ENCODE measurements around the gene SFTA2. TPM values are rescaled to one million over a fixed set of nuclear protein-coding genes. Genes with fewer than 3 reads are reported as not detected.
A peak's percentile ranks its signal among the peaks of the same experiment; 100 is the strongest.

Gene SFTA2
- polyA plus RNA-seq (2011; rRNA removed) = not detected in 2 replicates
- polyA plus RNA-seq (2012; cell fraction: cytosol; rRNA removed) = not detected in 2 replicates
- polyA plus RNA-seq (2012; cell fraction: nucleus; rRNA removed) = not detected in 2 replicates
- not detected in 3 replicates for polyA plus RNA-seq (2017; fragmentation: RNase III; extraction: RNeasy Plus Mini Kit Qiagen cat#74134 plus additional on column Dnase treatment)
- not detected in 2 replicates for polyA minus RNA-seq (2011; rRNA and poly(A)+ RNA removed)

DNA sequence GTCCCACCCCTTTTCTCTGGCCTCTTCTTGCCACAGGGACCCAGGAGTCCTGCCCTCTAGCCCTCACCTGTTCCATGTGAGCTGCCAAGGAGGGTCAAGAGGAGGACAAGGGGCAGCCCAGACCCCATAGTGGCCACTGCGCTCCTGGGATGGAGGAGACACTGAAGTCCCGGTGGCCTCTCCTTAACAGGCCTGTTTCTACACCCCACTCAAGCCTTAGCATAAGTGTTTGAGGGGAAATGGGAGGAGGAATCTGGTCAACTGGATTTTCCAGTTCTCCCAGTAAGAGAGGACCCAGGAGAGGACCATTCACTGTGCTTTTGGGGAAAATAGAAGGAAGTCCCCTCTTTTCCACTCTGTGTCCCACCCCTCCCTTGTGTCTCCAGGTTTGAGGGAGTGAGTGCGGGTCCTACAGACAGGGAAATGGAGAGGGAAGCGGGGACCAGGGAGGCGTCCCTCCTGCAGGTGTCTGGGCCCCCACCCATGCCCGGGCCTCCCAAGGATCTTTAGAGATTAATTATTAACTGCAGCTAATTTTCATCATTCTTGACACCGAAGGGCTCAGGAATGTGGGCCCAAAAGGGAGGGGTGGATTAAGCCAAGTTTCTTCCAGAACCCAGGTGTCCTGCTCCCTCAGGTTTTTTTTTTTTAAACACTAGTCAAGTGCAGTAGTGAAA is at the start of gene SFTA2:
TSS of gene SFTA2 (minus strand) at position 202 of the 677 bp plus-strand sequence. CDS start at position 128, 74 bp downstream.
- ChIA-PET POLR2A (interaction anchor here (0.6 kb wide), 1 partner anchor 205 kb away, joined by 3 read pairs; no protein-coding TSS in a partner anchor), CTCF (interaction anchor here (1.1 to 2.5 kb wide), 3 partner anchors 10 to 148 kb away, joined by 3 to 8 read pairs (median 4); no protein-coding TSS in a partner anchor)
- H3K9me3 ChIP-seq = peaks cover 13% of the 10 kb centered on the region
- H3K4me3 ChIP-seq = no peak within 1 kb of the TSS
- H3K27ac ChIP-seq = peak within 1 kb of the TSS; percentile 38 to 46; a peak in 3 of 6 replicates
- ATAC-seq (no peak), DNase-seq (ENCODE audit: low read depth in 1 of 2, low spot score in 1 of 2) (no peak), FAIRE-seq (no peak)
- TF ChIP-seq, protein P1, sequence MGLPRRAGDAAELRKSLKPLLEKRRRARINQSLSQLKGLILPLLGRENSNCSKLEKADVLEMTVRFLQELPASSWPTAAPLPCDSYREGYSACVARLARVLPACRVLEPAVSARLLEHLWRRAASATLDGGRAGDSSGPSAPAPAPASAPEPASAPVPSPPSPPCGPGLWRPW (IDR thresholded peaks at IDR 0.05) = no peak
- TF ChIP-seq ZNF302 (CRISPR knock-in tag; IDR thresholded peaks at IDR 0.05) = no peak
- no peak for TF ChIP-seq CBX8 (IDR thresholded peaks at IDR 0.05)
- no peak for TF ChIP-seq FOSL2 (IDR thresholded peaks at IDR 0.05)
- no peak for TF ChIP-seq FOSL2 (CRISPR knock-in tag; IDR thresholded peaks at IDR 0.05)
- peaks cover 12% of the 10 kb centered on the region for H3K4me1 ChIP-seq
- H3K4me2 ChIP-seq = peak within 1 kb of the TSS; percentile 30; the same call in 1 of the 3 replicates
- 58% methylated on average over 7 of the region's 7 CpGs for WGBS (ENCODE audit: missing lambda C conversion rate)

DNA sequence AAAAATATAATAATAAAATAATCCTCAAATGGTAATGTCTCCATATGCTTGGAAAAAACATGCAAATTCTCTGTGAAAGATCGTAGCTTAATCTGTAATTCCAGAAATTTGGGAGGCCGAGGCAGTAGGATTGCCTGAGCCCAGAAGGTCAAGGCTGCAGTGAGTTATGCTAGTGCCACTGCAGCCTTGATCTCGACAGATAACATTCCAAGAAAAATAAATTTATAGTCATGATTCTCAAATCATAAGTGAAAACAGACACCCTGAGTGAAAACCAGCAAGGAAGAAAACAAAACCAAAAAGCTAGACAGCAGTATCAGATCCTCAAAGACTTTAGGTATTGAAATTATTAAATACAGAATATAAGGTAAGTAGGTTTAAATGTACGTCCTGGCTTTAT is 47.7 kb upstream of the SFTA2 start:
- no peak for TF ChIP-seq HDAC2 (IDR thresholded peaks at IDR 0.05)
- no peak for TF ChIP-seq HOXB13 (CRISPR knock-in tag; IDR thresholded peaks at IDR 0.05; ENCODE audit: low read depth)
- no peak for TF ChIP-seq CHD4 (IDR thresholded peaks at IDR 0.05; ENCODE audit: borderline replicate concordance)
- no peak for TF ChIP-seq CTCF (IDR thresholded peaks at IDR 0.05)
- no peak for TF ChIP-seq NPAS2 (CRISPR knock-in tag; IDR thresholded peaks at IDR 0.05; ENCODE audit: borderline replicate concordance)
- no peak for TF ChIP-seq RFX5 (IDR thresholded peaks at IDR 0.05)
- no peak for TF ChIP-seq KDM5A (IDR thresholded peaks at IDR 0.05)
- TF ChIP-seq JUNB (IDR thresholded peaks at IDR 0.05) = no peak
- no peak for TF ChIP-seq PBX3 (IDR thresholded peaks at IDR 0.05)
- TF ChIP-seq, protein P2, sequence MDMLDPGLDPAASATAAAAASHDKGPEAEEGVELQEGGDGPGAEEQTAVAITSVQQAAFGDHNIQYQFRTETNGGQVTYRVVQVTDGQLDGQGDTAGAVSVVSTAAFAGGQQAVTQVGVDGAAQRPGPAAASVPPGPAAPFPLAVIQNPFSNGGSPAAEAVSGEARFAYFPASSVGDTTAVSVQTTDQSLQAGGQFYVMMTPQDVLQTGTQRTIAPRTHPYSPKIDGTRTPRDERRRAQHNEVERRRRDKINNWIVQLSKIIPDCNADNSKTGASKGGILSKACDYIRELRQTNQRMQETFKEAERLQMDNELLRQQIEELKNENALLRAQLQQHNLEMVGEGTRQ (IDR thresholded peaks at IDR 0.05) = no peak
- ChIA-PET POLR2A (no interaction called here), CTCF (no interaction called here)
- Histone ChIP-seq H3K4me3 (no peak overlapping the region), H3K4me2 (no peak overlapping the region), H3K4me1 (no peaks in the 10 kb centered on the region), H3K9me3 (no peaks in the 10 kb centered on the region), H3K27ac (no peak overlapping the region)
- WGBS (ENCODE audit: missing lambda C conversion rate) = 26% methylated on average over 4 of the region's 4 CpGs
- no peak for FAIRE-seq
- ATAC-seq = no peak
- DNase-seq (ENCODE audit: low read depth in 1 of 2, low spot score in 1 of 2) = no peak

DNA sequence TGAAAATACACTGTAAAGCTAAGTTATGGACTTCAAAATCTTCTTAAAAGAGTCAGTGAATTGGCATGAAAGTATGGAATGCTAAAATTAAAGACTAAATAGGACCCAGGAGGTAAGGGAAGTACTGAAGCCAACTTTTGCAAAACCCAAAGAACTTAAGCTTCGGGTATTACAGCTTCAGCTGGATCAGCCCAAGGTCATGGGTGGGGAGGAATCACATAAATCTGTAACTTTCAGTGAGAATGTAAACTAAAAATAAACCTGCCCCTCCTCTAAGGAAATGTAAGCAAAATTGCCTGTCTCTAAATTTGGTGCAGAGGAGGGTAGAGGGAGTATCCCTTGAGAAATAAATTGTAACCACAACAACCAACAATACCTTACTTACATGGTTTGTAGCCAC is 47.2 kb upstream of the SFTA2 start:
- Histone ChIP-seq H3K27ac (no peak overlapping the region), H3K4me2 (no peak overlapping the region), H3K4me1 (no peaks in the 10 kb centered on the region), H3K9me3 (no peaks in the 10 kb centered on the region), H3K4me3 (no peak overlapping the region)
- WGBS (ENCODE audit: missing lambda C conversion rate) = 22% methylated on average over 1 of the region's 1 CpG
- POLR2A ChIA-PET = interaction anchor here (0.9 kb wide), 1 partner anchor 36 kb away, joined by 3 read pairs; no protein-coding TSS in a partner anchor
- FAIRE-seq (no peak), DNase-seq (ENCODE audit: low read depth in 1 of 2, low spot score in 1 of 2) (no peak), ATAC-seq (no peak)
- CTCF ChIA-PET = no interaction called here
- TF ChIP-seq CBX2 (IDR thresholded peaks at IDR 0.05; ENCODE audit: borderline replicate concordance, low read depth) (no peak), MAX (IDR thresholded peaks at IDR 0.05) (no peak), ZNF302 (CRISPR knock-in tag; IDR thresholded peaks at IDR 0.05) (no peak), ESRRA (IDR thresholded peaks at IDR 0.05; ENCODE audit: borderline replicate concordance, low read length) (no peak), MAFK (IDR thresholded peaks at IDR 0.05; ENCODE audit: partially characterized antibody) (no peak), KDM1A (IDR thresholded peaks at IDR 0.05; ENCODE audit: low read depth) (no peak), FOSB (CRISPR knock-in tag; IDR thresholded peaks at IDR 0.05) (no peak), RARB (CRISPR knock-in tag; IDR thresholded peaks at IDR 0.05) (no peak), HOXA7 (CRISPR knock-in tag; IDR thresholded peaks at IDR 0.05) (no peak), TP53 (CRISPR knock-in tag; IDR thresholded peaks at IDR 0.05) (no peak), FOXS1 (CRISPR knock-in tag; IDR thresholded peaks at IDR 0.05) (no peak), RNF2 (IDR thresholded peaks at IDR 0.05; ENCODE audit: borderline replicate concordance, low read depth) (no peak)
- TF ChIP-seq, protein P3, sequence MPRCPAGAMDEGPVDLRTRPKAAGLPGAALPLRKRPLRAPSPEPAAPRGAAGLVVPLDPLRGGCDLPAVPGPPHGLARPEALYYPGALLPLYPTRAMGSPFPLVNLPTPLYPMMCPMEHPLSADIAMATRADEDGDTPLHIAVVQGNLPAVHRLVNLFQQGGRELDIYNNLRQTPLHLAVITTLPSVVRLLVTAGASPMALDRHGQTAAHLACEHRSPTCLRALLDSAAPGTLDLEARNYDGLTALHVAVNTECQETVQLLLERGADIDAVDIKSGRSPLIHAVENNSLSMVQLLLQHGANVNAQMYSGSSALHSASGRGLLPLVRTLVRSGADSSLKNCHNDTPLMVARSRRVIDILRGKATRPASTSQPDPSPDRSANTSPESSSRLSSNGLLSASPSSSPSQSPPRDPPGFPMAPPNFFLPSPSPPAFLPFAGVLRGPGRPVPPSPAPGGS (IDR thresholded peaks at IDR 0.05) = no peak
- TF ChIP-seq, protein P4, sequence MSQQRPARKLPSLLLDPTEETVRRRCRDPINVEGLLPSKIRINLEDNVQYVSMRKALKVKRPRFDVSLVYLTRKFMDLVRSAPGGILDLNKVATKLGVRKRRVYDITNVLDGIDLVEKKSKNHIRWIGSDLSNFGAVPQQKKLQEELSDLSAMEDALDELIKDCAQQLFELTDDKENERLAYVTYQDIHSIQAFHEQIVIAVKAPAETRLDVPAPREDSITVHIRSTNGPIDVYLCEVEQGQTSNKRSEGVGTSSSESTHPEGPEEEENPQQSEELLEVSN (IDR thresholded peaks at IDR 0.05; ENCODE audit: borderline replicate concordance, low read depth) = no peak

All from A549 (cell line).